IPS DF 6.9 (cell line): ENCODE data around the gene HOXB4.

Experiments used
- DNase-seq: peaks from one replicate; pipeline ENCODE4 v3.0.0-alpha.2; 2013; ENCODE audit warnings: low read depth, low spot score
- H3K27ac ChIP-seq: one replicate; pipeline ENCODE4 v1.5.1; 2013; ENCODE audit warnings: low read length, control low read depth
- H3K27me3 ChIP-seq: 2 replicates; pipeline ENCODE4 v1.6.1; 2013; ENCODE audit warnings: mild to moderate bottlenecking, low read length; ENCODE audit not compliant: control insufficient read depth, insufficient read depth
- H3K36me3 ChIP-seq: 2 replicates; pipeline ENCODE4 v1.6.1; 2013; ENCODE audit warnings: low read length; ENCODE audit not compliant: control insufficient read depth, insufficient read depth
- H3K4me1 ChIP-seq: 2 replicates; pipeline ENCODE4 v1.6.1; 2013; ENCODE audit warnings: low read length; ENCODE audit not compliant: control insufficient read depth, insufficient read depth
- H3K4me3 ChIP-seq: 2 replicates; pipeline ENCODE4 v1.5.1; 2013; ENCODE audit warnings: mild to moderate bottlenecking, low read length
- H3K9me3 ChIP-seq: 2 replicates; pipeline ENCODE4 v1.6.1; 2013; ENCODE audit warnings: low read length, inconsistent platforms; ENCODE audit not compliant: control insufficient read depth, insufficient read depth
- WGBS: extraction: QIAGEN DNeasy Blood & Tissue Kit; methylation state at CpG from one replicate; pipeline ENCODE4 v1.1.7; 2013; ENCODE audit warnings: mixed read lengths, missing lambda C conversion rate; ENCODE audit not compliant: insufficient read length, insufficient coverage; 5-methylcytosine and 5-hydroxymethylcytosine counted together

HOXB4 gene

DNA sequence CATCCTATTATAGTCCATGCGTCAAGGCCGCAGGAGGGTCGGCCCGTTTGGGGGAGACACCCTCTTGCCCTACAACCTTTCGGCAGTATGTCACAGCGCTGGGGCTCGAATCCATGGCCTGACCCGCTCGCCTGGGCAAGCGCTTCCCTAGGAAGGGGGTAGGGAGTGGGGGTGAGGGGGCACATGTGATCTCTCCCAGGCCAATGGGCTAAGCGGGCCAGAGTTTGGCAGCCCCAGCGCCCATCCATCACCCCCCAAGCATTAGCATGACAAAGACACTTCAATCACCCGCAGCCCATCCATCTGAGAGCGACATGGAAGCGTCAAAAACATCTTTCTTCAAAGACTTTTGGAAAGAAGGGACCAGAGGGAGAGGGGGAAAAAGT, 47.3 kb downstream of the HOXB4 start, which contains the start of gene HOXB1:
TSS of gene HOXB1 (minus strand) at position 125 of the 386 bp plus-strand sequence. CDS start at position 18, 107 bp downstream.
- no CpG with 5 or more reads among the region's 15 CpGs for WGBS
- H3K27me3 ChIP-seq, result peaks cover 50% of the 10 kb centered on the region

GRCh38 chr17:48530208-48530886, 47.8 kb downstream of the HOXB4 start:
- H3K36me3 ChIP-seq, result no peaks in the 10 kb centered on the region
- peak overlapping the region; percentile 12; the same call in 1 of the 2 replicates for H3K4me3 ChIP-seq
- no peaks in the 10 kb centered on the region for H3K9me3 ChIP-seq
- H3K27ac ChIP-seq, result no peak overlapping the region
- peaks cover 52% of the 10 kb centered on the region for H3K27me3 ChIP-seq
- DNase-seq, result no peak
- WGBS, result no CpG with 5 or more reads among the region's 37 CpGs
- H3K4me1 ChIP-seq, result peaks cover 23% of the 10 kb centered on the region

More for the DNA sequence above, 47.3 kb downstream of the HOXB4 start, which contains the start of gene HOXB1:
- H3K27ac ChIP-seq, result no peak within 1 kb of the TSS
- H3K36me3 ChIP-seq, result no peaks in the 10 kb centered on the region
- peaks cover 23% of the 10 kb centered on the region for H3K4me1 ChIP-seq
- H3K4me3 ChIP-seq, result peak within 1 kb of the TSS; percentile 12; the same call in 1 of the 2 replicates
- DNase-seq, result no peak
- no peaks in the 10 kb centered on the region for H3K9me3 ChIP-seq

GRCh38 chr17:48529683-48530009, 48.5 kb downstream of the HOXB4 start:
- peaks cover 56% of the 10 kb centered on the region for H3K27me3 ChIP-seq
- peaks cover 23% of the 10 kb centered on the region for H3K4me1 ChIP-seq
- no peak overlapping the region for H3K27ac ChIP-seq
- H3K9me3 ChIP-seq, result no peaks in the 10 kb centered on the region
- H3K36me3 ChIP-seq, result no peaks in the 10 kb centered on the region
- H3K4me3 ChIP-seq, result no peak overlapping the region
- no peak for DNase-seq
- no CpG with 5 or more reads among the region's 11 CpGs for WGBS

DNA sequence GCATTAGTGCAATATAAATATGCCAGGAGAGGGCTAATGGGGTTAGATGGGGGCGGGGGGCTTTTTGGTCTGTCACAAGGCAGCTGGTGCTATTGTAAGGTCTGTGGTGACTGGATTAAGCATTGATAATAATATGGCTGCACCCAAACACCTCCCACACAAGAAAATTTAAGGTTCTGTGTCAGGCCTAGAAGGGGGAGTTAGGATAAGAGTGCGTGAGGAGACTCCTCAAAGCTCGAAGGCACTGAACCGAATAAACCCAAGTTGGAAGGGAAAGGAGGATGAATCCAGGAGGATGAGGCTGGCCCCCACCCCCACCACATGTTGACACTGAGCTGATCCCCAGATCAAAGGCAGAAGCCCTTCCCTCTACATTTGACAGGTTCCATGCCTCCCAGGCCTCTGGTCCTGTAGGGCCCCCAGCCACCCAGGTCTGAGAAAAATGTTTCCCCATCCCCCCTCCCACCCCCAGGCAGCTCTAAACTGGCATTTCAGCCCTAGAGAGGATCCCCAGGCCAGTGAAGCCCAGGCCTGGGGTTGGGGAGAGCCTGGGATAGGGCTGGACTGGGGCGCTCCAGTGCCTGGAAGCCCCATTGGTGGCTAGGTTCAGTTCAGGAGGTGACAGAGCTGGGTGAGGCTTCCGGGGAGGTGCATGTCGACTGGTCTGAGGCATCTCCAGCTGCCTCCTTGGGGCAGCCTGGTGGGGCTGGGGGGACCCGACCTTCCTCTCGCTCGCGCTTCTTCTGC, 49.0 kb downstream of the HOXB4 start:
- Histone ChIP-seq H3K27me3 (peaks cover 57% of the 10 kb centered on the region), H3K9me3 (no peaks in the 10 kb centered on the region)

GRCh38 chr17:48528153-48528935, 49.8 kb downstream of the HOXB4 start:
- peaks cover 23% of the 10 kb centered on the region for H3K4me1 ChIP-seq
- WGBS, result no CpG with 5 or more reads among the region's 7 CpGs

More for the DNA sequence above, 49.0 kb downstream of the HOXB4 start:
- WGBS, result no CpG with 5 or more reads among the region's 11 CpGs
- no peaks in the 10 kb centered on the region for H3K36me3 ChIP-seq
- H3K4me3 ChIP-seq, result no peak overlapping the region
- peaks cover 23% of the 10 kb centered on the region for H3K4me1 ChIP-seq
- no peak for DNase-seq
- no peak overlapping the region for H3K27ac ChIP-seq

DNA sequence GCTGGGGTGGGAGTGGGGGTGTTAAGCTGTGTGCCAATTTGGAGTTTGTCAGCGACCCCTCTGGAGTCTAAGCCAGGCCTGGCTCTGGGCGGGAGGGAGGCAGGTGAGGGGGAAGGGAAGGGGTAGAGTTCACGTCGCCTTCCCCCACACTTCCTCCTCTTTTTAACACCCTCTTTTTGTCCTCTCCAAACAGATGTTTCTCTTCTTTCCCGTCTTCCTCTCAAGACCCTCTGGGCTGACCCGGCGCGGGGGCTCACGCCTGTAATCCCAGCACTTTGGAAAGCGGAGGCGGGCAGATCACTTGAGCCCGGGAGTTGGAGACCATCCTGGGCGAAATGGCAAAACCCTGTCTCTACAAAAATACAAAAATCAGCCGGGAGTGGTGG, 50.6 kb downstream of the HOXB4 start:
- no CpG with 5 or more reads among the region's 14 CpGs for WGBS
- Histone ChIP-seq H3K36me3 (no peaks in the 10 kb centered on the region), H3K27me3 (peaks cover 63% of the 10 kb centered on the region), H3K4me1 (peaks cover 23% of the 10 kb centered on the region), H3K9me3 (no peaks in the 10 kb centered on the region), H3K27ac (no peak overlapping the region), H3K4me3 (peak overlapping the region; percentile 22; the same call in 1 of the 2 replicates)
- DNase-seq, result no peak

More at GRCh38 chr17:48528153-48528935, 49.8 kb downstream of the HOXB4 start:
- no peaks in the 10 kb centered on the region for H3K9me3 ChIP-seq
- H3K27me3 ChIP-seq, result peaks cover 62% of the 10 kb centered on the region
- no peaks in the 10 kb centered on the region for H3K36me3 ChIP-seq
- no peak overlapping the region for H3K4me3 ChIP-seq
- H3K27ac ChIP-seq, result no peak overlapping the region
- no peak for DNase-seq

- H3K27ac ChIP-seq, result no peak overlapping the region
- peak overlapping the region; percentile 22; the same call in 1 of the 2 replicates for H3K4me3 ChIP-seq
- no peak for DNase-seq
These were observed 51.3 kb downstream of the HOXB4 start for GRCh38 chr17:48526608-48527546.

More at GRCh38 chr17:48526608-48527546, 51.3 kb downstream of the HOXB4 start:
- peaks cover 26% of the 10 kb centered on the region for H3K4me1 ChIP-seq
- whole genome bisulfite sequencing, result no CpG with 5 or more reads among the region's 59 CpGs
- no peaks in the 10 kb centered on the region for H3K36me3 ChIP-seq
- H3K9me3 ChIP-seq, result no peaks in the 10 kb centered on the region
- H3K27me3 ChIP-seq, result peaks cover 59% of the 10 kb centered on the region
